T-helper 2 cell treated with Interferon-gamma antibody and Interleukin-4, amounts not matched to agents 100 ng/mL and 5 ng/mL, for 36 hours (primary cell): Measurements from ENCODE around the gene NBEAL1. TPM values are rescaled to one million over a fixed set of nuclear protein-coding genes. Genes with fewer than 3 reads are reported as not detected.
"Not testable (repeated sequence)": the region's sequence is repeated elsewhere in the genome, so short reads cannot be mapped to it uniquely, and the experiment has no call there.

ENCODE experiments used
- intact Hi-C: fragments of 100-400 bp; cut with micrococcal nuclease; formaldehyde crosslinking; loops from one replicate; pipeline ENCODE4 v1.15.1; 2023
- total RNA-seq: library from RNA; stranded (reverse); gene quantifications from 2 replicates; pipeline ENCODE4 v1.2.3, GENCODE V29; 2022

Gene NBEAL1
- total RNA-seq, 1 donor from 2014 or later = 10.7 TPM

DNA sequence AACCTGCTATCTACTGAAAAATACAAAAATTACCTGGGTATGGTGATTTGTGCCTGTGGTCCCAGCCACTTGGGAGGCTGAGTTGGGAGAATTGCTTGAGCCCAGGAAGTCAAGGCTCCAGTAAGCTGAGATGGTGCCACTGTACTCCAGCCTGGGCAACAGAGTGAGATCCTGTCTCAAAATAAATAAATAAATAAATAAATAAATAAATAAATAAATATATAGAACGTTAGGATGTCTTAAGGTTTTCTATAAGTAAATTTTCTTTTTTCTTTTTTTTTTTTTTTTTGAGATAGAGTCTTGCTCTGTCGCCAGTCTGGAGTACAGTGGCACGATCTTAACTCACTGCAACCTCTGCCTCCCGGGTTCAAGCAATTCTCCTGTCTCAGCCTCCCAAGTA lies 95.8 kb downstream of the NBEAL1 start:
- intact Hi-C loops = not testable (repeated sequence)

DNA sequence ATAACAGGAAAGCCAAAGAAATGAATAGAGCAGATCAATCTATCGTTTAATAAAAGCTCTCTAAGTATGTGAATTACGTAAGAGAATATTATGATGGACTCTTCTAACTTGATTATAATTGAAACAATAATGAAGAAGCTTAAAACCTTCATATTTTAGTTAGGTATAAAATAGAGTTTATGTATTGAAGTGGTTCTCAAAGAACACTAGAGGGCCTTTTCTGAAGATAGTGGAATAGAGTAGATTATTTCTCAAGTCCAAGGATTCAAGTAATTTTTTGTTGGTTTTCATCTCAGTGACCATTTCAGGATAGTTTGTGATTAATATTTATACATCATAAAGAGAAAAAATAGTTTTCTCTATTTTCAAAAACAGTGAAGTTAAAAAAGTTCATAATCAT lies 97.7 kb downstream of the NBEAL1 start:
- intact Hi-C loops = no loop called here

GRCh38 chr2:203115201-203115700 lies 100.6 kb downstream of the NBEAL1 start:
- intact Hi-C loops = not testable (repeated sequence)

GRCh38 chr2:203122317-203122986 lies 107.8 kb downstream of the NBEAL1 start:
- intact Hi-C loops = no loop called here

- intact Hi-C loops = no loop called here
Measured at GRCh38 chr2:203126996-203127395, 112.3 kb downstream of the NBEAL1 start.

DNA sequence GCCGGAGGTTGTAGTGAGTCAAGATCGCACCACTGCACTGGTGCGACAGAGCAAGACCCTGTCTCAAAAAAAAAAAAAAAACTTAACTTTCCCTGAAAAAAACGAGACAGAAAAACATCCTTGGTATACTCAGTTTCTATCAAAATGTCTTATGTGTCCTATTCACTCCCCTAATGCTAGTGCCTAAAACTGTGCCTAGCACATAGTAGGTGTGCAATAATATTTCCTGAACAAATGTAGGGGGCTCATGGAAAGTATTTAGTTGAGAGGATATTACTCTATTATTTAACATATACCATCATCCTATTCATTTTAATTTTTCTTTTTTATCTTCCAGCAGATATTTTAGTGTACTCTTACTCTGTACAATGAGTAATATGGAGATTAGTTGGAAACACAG lies 120.4 kb downstream of the NBEAL1 start:
- intact Hi-C loops = no loop called here

DNA sequence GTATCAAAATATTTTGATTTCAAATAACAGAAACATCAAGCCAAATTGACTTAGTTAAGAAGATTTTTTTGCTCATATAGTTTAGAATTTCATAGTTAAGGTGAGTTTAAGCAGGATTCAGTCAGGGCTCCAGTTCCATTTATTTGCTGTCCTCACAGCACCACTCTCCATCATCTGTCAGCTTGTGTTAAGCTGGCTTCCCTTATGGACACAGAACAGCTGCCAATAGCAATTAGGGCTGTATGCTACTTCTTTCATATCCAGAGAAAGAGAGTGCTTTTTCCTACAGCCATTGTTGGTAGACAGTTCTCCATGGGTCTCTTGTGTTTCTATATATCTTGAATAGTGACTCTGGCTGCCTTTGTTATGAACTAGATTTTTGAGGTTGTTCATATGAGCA lies 128.7 kb downstream of the NBEAL1 start:
- intact Hi-C loops = no loop called here

DNA sequence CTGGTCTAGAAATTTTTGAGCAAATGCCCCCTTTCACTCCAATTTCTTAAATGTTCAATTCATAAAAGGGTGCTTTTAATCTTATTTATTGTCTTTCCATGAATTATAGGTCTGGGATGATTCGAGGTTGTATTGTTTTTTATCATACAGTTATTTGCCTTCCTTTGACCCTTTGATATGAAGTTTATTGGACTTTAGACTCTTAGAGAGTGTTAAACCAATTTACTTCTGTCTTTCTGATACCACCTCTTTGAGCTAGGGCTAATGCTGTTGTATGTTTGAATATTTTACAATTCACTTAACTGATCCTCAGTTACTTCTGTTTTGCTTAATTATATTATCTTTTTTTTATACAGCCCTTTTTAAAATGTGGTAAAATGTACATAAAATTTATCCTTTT lies 134.5 kb downstream of the NBEAL1 start:
- intact Hi-C loops = no loop called here

- intact Hi-C loops = loop anchor here (1.0 kb wide), 1 partner anchor 567 kb away; no protein-coding TSS in a partner anchor
Measured at GRCh38 chr2:203155406-203155805, 140.7 kb downstream of the NBEAL1 start.

GRCh38 chr2:203162722-203163121 lies 148.0 kb downstream of the NBEAL1 start:
- intact Hi-C loops = not testable (repeated sequence)

- intact Hi-C loops = no loop called here
Measured at GRCh38 chr2:203164311-203164935, 149.7 kb downstream of the NBEAL1 start.

- intact Hi-C loops = no loop called here
Measured at GRCh38 chr2:203167751-203168150, 153.1 kb downstream of the NBEAL1 start.

DNA sequence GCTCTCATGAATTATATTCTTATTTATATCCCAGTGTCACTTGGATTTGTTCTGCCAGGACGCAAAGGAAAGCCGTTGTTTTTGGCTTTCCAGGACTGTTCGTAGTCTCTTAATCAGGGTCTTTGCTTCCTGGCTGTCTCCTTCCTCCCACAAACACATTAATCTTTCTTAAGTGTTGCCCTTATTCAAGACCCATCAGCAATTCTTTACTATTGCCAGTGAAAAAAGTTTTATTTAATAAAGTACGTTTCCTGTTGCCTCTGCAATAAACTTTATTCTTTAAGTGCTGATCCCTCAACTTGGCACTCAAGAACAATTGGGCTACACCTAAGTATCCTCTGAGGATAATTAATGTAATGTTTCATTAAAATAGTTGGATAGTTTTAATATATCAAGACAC lies 155.8 kb downstream of the NBEAL1 start:
- intact Hi-C loops = no loop called here

DNA sequence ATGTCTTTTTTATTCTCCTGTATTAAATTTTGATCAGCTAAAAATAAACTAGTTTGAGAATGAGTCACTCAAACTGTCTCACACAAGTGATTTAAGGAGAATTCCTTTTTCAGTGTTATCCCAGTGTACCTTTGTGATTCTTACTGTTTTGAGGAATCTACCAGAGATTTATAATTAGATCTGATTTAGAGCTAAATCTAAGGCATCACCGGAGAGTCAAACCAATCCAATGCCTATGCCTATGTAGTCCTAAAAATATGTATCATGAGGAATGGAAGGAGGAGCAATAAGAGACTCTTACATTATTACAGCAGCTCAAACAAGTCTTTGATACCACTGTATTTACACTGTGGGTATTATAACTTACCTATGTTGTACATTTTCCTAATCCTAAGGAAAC lies 160.7 kb downstream of the NBEAL1 start:
- intact Hi-C loops = no loop called here

DNA sequence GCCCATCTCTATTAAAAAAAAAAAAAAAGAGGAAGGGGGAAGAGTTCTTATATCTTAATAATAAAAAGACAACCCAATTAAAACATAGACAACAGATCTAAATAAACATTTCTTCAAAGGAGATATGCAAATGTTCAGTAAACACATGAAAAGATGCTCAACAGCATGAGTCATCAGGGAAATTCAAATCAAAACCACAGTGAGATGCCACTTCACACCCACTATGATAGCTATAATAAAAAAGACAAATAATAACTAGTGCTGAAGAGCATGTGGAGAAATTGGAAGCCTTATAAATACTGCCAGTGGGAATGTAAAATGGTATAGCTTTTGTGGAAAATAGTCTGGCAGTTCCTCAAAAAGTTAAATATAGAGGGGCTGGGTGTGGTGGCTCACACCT lies 162.7 kb downstream of the NBEAL1 start:
- intact Hi-C loops = no loop called here

- intact Hi-C loops = no loop called here
Measured at GRCh38 chr2:203185864-203186263, 171.2 kb downstream of the NBEAL1 start.

DNA sequence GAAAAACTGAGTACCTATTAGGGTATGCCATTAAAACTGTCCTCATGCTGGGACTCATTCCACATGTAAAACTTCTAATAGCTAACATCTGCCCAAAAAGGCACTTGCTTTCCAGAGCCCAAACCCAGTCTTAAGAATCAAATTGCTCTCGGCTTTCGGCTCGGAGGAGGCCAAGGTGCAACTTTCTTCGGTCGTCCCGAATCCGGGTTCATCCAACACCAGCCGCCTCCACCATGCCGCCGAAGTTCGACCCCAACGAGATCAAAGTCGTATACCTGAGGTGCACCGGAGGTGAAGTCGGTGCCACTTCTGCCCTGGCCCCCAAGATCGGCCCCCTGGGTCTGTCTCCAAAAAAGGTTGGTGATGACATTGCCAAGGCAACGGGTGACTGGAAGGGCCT lies 175.9 kb downstream of the NBEAL1 start:
- intact Hi-C loops = not testable (repeated sequence)

GRCh38 chr2:203191026-203191425 lies 176.4 kb downstream of the NBEAL1 start:
- intact Hi-C loops = not testable (repeated sequence)

- intact Hi-C loops = no loop called here
Measured at GRCh38 chr2:203191961-203192360, 177.3 kb downstream of the NBEAL1 start.

DNA sequence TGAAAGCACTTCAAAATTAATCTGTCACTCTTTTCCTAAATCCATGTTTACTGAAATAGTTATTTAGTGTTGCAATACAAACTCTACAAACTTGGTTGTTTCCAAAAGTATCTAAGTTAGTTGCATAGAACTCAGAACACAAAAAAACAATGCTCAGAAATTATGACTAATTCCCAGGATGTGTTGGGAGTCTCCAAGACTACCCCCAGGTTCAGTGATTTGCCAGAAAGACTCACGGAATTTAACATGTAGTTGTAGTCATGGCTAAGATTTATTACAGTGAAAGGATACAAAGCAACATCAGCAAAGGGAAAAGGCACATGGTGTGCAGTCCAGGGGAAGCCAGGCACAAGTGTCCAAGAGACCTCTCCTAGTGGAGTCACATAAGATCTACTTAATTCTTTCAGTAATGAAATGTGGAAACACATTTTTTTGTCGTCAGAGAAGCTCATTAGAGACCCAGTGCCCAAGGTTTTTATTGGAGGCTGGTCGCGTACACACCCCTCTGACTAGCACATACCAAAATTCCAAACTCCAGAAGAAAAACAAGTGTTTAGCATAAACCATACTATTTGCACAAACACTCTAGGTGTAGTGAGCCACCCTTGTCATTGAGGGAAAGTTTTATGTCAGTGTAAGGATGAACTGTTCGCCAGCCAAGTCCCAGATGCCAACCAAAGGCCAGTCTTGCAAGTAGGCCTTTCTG lies 180.8 kb downstream of the NBEAL1 start:
- intact Hi-C loops = no loop called here

DNA sequence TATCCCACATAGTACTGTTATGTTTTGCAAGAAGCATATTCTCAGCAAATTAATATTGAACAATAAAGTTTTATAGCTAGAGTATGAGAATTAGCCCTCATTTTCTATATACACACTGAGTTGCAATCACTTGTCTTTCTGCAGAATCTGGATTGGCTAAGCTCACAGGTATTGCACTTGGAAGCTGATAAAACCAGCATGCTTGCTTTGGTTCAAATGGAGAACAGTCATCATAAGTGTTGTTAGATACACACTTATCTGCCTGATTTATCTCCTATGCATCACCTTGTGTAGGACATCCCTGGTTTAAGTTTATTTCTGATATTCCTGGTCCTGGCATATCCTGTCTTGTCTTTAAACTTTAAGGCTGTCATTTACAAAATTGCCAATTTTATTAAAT lies 186.2 kb downstream of the NBEAL1 start:
- intact Hi-C loops = no loop called here

DNA sequence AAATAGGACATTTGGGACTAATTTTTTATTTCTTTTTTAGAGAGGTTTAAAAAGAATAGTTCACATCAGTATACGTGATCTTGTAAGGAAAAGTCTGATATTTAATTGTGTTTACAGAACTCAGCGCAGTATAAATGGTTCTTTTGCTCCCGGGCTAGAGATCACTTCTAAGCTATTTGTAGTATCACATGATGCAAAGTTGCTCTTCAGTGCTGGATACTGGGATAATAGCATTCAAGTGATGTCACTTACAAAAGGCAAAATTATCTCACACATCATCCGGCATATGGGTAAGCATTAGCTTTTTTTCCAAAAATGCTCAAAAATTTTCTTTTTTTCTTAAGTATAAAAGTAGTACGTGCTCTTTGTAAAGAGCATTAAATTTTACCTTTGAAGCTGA lies 186.8 kb downstream of the NBEAL1 start:
- intact Hi-C loops = no loop called here
